HG03095 (cell line): Measurements from ENCODE around the gene AFG1L.
"Not testable (repeated sequence)": the region's sequence is repeated elsewhere in the genome, so short reads cannot be mapped to it uniquely, and the experiment has no call there.

Source experiments
- ATAC-seq: cut with Tn5 transposase; IDR thresholded peaks from one replicate; pipeline ENCODE4 v1.9.1; 2021; ENCODE audit warnings: moderate library complexity; ENCODE audit not compliant: unreplicated experiment

AFG1L gene

DNA sequence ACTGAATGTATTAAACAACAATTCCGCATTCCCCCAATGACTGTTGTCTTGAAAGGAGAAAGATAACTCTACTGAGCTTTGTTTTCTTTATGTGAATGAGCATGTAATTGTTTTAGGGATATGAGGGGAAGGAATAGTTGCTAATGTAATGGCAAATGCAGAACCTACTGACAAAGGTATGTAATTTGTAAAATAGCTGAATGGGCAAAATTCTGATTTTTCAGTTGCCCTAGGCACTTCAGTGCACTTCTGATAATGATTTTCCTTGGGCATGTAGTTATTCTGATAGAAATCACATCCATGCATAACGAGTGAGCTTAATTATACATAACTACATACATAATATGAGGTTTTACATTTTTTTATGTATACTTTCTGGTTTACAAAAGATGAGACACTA lies 212.5 kb downstream of the AFG1L start:
- no peak for ATAC-seq

DNA sequence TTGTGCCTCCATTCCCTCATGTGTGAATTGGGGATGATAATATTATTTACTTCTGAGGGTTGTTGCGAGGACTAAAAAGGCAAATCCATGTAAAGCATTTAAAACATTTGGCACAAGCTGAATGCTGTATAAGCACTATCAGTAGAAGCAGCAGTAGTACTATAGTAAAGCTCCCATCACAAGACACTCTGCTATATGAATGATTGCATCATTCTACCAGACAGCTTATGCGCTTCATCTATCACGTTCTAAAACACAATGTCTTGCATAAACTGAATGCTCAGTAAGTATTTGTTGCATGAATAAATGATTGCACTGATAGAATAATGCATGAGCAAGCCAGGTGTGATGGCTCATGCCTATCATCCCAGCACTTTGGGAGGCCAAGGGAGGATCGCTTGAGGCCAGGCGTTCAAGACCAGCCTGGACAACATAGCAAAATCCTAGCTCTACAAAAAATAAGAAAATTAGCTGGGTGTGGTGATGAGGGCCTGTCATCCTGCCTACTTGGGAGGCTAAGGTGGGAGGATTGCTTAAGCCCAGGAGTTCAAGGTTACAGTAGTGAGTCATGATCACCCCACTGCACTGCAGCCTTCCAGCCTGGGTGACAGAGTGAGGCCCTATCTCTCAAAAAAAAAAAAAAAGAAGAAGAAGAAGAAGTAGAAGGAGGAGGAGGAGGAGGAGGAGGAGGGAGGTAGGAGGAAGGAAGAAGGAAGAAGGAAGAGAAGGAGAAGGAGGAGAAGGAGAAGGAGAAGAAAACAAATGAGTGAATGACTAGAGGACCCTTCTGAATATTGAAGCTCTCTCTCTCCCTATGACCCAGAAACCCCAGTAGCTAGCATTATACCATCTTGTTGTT lies 215.8 kb downstream of the AFG1L start:
- no peak for ATAC-seq

DNA sequence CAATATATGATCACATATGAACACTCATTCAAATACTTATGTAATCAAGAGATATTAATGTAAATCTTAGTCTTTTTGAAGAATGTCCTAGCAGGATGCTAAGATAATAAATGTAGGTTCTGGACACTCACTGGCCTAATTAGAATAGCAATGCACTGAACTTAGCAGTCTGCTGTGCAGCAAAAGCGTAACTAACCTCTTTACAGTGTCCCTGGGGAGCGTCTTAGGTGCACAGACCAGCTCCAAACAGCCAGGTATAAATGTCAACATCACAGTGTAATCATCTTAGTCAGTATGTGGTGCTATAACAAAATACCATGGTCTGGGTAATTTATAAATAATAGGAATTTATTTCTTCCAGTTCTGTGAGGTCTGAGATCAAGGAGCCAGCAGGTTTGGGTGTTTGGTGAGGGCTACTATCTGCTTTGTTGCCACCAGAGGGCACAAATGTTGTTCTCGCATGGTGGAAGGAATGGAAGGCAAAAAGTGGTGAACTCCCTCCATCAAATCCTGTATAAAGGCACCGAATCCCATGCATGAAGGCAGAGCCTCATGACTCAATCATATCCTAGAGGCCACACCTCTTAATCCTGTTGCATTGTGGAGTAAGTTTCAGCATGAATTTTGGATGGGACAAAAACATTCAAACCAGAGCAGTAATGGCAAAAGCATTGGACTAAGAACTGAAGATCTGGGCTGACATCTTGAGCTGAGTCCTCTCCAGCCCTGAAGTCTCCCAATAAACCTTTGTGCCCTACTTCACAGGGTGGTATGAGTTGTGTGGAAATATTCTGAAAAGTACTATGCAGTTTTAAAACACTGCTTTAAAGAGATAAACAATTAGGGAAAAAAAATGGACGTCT lies 224.1 kb downstream of the AFG1L start:
- ATAC-seq, result no peak

DNA sequence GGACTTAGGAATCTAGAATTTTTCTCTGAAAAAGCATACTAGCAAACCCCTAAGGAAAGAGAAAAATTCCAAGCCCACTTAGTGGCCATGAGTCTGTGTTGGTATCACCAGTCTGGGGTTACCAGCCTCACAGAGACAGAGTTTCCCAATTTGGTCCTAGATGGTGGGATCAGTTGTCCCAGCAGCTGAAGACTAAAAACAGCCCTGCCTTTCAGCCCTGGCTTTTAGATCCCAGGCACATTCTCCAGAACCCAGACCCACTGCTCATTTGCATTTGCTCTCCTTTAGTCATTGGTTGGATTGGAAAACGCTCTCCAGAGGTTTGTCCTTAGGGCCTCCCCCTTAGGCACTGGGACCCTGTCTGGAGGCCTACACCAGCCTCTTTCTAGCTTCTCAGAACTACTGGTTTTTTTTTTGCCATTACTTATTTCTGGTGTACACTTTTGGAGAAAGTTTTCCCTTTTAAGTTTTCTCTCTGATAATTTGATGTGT lies 226.8 kb downstream of the AFG1L start:
- no peak for ATAC-seq

DNA sequence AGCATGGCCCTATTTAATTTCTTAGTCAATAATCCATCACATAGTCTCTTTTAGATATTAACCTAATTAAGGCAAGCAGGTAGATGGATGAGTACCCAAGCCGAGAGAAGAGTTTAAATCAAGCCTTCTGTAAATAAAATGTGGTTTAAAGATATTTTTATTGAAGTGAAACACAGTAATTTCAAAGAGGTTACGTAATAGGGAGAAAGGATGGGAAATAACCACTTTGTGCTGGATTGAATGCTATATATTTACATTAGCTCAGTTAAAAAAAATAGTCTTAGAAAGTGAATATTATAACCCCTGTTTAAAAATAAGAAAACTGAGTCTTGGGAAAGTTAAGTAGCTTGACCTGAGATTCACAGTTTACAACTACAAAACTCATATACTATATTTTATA lies 228.8 kb downstream of the AFG1L start:
- ATAC-seq, result no peak

DNA sequence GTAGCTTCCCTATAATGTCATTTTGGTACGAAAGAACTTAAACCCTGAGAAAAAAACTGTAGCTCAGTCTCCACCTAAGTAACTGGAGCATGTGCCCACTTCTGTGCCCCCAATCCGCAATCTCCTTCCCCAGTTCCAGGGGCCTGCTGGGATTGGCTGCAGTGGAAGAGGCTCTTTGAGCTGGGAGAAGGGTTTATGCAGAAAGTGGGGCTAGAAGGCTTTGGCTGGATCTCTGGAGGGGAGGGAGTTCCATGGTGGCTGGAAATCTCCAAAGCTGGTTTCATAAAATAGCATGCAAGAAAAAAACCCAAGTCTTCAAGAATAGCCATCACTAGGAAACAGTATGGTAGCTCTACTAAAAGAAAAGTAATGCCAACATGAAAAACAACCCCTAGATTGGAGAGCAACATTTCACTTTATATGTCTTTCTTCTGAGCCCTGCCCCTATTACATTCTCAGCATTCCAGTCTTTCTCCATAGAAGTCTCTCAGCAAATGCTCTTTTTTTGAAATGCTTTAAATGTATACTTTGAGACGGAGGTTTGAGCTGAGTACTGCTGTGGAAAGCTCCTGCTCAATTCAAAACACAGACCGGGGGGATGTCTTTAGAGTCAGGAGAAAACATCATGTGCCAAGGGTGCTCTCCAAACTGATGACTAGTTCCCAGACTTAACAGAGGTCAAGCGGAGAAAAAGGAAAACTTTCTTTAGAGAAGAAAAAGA lies 229.8 kb downstream of the AFG1L start:
- ATAC-seq, result no peak

DNA sequence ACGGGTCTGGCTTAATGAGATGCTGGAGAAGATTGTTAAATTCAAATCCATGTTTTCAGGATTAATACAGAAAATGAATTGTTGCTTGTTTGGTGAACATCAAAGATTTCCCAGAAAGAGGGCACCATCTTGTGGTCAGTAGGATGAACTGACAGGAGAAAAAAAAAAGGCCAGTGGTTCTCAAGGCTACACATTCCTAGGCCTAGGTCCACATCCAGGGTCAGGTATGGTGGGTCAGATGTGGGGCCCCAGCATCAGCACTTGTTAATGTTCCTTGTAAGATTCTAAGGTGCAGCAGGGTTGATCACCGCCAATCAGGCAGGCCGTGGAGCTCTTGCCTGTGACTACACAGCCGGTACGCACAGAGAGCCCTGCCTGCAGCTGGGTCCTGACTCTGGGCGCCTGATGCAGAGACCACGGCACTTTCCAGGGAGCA lies 231.9 kb downstream of the AFG1L start:
- no peak for ATAC-seq

DNA sequence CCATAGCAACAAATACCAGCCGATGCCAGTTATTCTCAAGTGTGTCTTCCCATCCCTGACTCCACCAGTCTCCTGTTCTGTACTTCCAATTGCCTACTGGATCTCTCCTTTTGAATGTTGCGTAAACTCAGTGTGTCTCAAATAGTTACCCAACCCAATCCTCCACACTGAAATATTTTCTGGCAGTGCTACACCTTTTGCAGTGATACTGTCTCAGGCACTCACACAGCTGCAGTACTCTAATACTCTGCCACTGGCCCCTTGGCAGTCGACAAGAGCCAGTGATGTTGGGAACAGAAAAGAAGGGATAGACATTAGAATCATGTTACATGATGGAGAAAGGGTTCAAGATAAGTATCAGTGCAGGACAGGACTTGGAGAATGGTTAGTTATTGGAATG lies 234.0 kb downstream of the AFG1L start:
- ATAC-seq, result no peak

DNA sequence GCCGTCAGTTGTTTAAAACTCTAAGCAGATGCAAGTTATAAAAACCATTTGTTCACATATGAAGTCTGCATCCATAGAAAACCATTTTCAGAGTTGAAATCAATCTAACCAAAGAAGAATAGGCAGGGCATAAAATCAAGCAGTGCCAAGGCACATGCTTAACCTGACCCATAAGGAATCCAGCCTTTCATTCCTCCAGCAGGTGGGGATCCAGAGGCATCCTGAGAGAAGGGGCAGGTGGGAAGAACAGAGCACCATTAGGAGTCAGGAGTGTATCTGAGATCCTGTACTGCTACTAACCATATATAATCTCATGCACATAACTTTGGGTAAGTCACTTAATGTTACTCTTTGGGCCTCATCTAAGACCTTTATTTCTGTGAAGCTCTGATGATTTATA lies 236.5 kb downstream of the AFG1L start:
- ATAC-seq, result no peak

DNA sequence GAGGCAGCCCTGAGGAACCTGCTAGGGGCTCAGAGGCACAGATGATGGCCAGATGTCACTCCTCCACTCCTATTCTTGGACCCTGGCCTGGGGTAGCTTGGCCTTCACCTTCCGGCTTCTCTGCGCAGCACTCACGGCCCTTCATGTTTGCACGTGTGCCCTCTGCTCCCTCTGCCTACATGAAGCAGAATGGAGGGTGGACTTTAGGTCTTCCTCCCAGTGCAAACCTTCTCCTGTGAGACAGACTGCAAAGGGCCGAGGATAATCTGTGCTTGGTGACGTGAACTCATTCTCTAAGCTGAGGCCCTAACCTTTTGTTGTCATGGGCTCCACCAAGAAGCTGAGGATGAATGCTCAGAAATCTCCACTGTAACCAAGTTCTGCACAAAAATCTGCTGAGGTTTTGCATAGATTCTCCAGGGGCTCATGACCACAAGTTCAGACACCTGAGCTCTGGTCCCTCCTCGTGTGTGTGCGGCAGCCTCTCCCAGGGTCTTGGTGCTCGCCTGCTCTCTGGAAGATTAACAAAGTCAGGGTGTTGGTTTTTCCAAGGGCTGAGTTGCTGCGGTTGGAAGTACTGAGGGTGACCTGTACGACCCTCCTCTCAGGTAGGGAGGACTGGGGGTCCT lies 240.4 kb downstream of the AFG1L start:
- ATAC-seq, result no peak

DNA sequence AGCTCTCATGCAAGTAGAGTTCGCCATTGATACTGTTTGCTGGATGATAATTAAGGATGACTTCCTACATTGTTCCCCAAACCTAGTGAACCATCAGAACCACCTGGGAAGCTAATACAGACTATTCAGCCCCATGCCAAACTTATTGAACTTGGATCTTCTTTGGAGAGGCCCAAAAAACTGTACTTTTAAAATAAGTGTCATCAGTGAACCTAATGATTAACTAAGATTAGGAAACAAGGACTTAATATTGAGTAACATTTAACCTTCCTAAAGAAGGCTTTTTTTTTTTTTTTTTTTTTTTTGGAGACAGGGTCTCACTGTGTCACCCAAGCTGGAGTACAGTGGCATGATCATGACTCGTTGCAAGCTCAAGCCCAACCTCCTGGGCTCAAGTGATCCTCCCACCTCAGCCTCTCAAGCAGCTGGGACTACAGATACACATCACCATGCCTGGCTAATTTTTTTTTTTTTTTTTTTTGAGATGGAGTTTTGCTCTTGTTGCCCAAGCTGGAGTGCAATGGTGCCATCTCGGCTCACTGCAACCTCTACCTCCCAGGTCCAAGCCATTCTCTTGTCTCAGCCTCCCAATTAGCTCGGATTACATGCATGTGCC lies 241.2 kb downstream of the AFG1L start:
- not testable (repeated sequence) for ATAC-seq

DNA sequence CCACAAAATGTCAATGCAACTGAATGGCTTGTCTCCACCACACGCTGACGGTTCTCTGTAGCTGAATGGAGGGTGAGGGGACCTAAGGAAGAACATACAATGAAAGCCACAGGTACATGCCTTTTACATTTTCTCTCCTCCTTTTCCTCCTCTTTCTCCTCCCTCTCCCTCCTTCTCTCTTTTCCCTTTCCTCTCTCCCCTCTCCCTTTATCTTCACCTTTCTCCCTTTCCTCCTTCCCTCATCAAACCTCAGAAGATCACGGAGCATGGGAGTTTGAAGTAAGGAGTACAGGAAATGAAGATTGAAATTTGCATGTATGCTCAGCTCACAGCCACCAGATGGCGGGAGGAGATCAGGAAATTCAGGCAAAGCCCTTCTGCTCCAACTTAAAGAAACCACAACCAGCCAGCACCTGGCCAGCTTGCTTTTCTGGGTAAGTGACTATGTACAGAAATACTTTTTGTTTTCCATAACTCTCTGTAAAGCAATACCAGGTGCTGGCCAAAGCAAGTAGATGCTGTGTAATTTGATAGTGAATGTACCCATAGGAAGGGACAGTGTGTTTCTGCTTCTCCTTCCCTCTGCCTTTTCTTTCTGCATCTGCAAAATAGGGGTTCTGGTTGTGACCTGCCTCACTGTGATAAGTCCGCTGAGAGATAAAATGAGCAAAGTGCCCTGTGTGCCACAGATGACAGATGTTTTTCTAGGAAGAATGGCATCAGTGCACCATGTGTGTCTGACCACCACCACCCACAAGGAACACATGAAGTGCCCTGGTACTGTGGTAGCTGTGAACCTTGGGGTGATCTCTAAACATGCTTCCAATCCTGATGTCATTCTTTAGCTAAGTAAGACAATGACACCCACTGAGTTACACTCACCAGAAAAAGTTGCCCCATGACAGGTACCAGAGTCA lies 247.2 kb downstream of the AFG1L start:
- ATAC-seq, result peak; percentile 54

DNA sequence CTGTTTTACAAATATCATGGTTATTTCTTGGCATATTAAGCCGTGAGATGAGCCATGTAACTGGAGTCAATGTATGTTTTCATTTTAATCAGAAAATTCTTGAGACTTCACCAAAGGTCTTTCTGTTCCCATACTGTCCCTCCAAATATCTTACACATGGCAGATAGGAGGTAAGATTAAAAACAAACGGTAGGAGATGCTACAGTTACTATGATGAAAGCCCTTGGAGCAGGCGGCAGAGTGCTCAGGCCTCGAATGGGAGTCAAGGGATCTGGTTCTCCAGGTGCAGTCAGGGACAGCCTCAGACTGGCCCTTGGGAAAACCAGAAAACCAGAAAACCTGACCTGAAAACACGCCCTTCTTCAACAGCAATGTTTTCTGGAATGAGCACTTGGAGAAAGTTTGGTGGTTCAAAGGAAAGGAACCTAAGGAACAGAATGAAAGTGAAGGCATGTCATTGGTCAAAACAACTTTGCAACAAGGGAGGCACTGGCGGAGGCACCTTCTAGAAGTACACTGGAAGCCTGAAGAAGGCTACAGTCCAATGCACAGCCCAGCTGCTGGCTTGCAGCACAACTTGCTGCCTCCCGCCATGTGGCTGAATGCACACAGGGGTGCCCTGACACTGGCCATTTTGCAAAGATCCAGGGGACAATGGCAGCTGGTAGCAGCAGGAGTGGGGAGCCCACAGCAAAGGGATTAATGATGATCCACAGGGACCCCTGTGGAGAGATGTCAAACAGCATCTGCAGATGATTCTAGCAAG lies 248.5 kb downstream of the AFG1L start:
- ATAC-seq, result no peak

DNA sequence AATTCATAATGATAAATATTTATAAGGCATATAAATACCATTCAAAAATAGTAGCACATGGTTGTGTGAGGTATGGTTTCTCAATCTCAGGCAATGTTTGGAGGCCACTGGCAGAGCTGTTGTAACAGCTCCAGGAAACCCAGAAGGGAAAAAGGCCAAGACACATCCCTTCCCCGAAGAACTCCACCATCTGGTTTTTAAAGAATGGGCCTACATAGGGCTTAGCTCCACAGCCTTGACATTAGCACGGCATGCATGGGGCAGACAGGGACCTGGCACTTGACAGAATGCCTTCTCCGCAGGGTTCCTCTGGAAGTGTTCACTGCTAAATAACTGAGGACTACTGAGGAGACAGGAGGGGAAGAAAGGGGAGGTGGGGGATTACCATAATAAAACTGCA lies 249.8 kb downstream of the AFG1L start:
- ATAC-seq, result no peak

DNA sequence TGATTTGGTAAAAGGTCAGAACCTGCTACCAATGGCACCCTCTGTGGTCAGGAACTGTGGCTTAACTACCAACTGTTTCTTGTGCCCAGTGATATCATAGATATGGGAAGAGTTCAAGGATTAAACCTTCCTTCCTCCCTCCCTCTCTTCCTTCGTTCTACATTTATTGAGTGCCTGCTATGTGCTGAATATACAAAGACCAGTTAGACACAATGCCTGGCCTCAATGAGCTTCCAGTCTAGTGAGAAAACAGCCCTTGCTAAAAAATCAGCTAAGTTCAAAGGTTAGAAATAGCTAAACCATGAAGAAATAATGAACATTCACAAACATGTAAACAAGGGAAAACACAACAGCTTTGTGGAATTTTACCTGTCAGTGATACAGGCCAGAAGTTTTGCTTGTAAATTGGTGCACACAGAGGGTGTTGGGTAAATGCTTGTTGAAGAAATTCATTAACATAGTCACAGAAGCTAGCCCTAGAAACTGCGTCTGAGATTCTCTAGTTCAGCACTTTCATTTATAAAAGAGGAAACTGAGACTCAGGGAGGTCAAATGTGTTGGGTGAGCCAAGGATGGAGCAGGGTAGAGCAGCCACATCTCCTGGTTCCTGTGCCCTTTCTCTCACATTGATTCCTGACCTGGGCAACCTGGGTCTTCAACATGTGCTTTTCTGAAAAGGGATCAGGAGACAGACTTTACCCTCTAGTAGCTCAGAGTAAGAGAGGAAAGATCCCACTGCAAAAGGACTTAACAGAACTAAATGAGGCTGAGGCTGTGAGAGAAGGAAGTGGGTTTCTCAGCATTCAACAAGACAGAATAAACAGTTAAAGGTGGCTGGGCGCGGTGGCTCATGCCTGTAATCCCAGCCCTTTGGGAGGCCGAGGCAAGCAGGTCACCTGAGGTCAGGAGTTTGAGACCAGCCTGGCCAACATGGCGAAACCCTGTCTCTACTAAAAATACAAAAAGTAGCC lies 251.5 kb downstream of the AFG1L start:
- no peak for ATAC-seq

DNA sequence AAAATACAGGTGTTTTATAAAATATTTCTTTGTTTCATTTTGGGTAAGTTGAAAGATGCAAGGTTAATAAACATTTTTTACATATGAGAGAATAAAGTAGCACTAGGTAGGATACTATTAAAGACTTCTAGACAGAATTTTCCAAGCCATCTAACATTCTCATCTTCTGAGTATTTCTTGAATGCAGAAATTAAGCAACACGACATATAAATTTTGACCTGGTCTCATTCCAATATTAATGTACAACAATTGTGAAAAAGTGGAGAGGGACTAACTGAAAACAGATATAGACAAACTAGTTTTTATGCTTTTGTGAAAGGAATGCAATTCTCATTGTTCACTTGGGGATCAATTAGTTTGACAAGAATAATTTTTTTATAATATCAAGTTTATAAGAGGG lies 254.4 kb downstream of the AFG1L start:
- no peak for ATAC-seq

DNA sequence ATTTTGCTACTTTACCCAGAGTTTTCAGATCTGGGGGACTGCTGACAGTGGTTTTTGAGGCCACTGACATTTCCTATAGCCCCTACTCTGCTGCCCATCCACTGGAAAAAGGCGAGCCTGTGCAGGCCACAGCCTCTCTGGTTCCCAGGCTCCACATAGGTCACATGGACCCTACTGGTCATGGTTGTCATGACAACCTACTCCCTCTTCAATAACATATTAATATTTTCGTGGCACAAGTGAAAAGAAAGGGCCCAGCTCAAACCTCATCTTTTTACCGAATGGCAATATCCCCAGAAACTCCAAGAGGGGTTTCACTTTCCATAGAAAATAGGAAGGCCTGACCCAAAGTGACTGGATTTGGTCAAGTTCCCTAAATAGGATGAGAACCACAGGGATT lies 254.9 kb downstream of the AFG1L start:
- ATAC-seq, result no peak
